Skeletal muscle tissue (tissue), 4 donors: Measurements from ENCODE around the gene ZNF195. TPM values are rescaled to one million over a fixed set of nuclear protein-coding genes. Genes with fewer than 3 reads are reported as not detected.
"Not testable (repeated sequence)": the region's sequence is repeated elsewhere in the genome, so short reads cannot be mapped to it uniquely, and the experiment has no call there.

ENCODE experiments used
- H3K27ac ChIP-seq: one replicate; pipeline ENCODE4 v1.7.0; 2013; ENCODE audit warnings: mild to moderate bottlenecking, low read depth, low read length, inconsistent platforms
- H3K27me3 ChIP-seq, 3 donors: one replicate each; pipeline ENCODE4 v1.7.0; 2013; ENCODE audit warnings: low read length in 3 of 3; ENCODE audit not compliant: control insufficient read depth in 3 of 3, insufficient read depth in 3 of 3
- H3K36me3 ChIP-seq, 3 donors: one replicate each; pipeline ENCODE4 v1.7.0; 2013; ENCODE audit warnings: low read length in 3 of 3; ENCODE audit not compliant: control insufficient read depth in 3 of 3, insufficient read depth in 3 of 3
- H3K4me1 ChIP-seq, 3 donors: one replicate each; pipeline ENCODE4 v1.7.0; 2013; ENCODE audit warnings: low read length in 3 of 3, mild to moderate bottlenecking in 3 of 3; ENCODE audit not compliant: control insufficient read depth in 3 of 3, insufficient read depth in 3 of 3
- H3K4me3 ChIP-seq, 3 donors: one replicate each; pipeline ENCODE4 v1.7.0; 2013; ENCODE audit warnings: low read length in 3 of 3
- H3K9ac ChIP-seq, 3 donors: one replicate each; pipeline ENCODE4 v1.7.0; 2013; ENCODE audit warnings: low read length in 3 of 3, mild to moderate bottlenecking in 3 of 3, moderate library complexity in 2 of 3, low read depth in 1 of 3
- H3K9me3 ChIP-seq, 3 donors: one replicate each; pipeline ENCODE4 v1.7.0; 2013; ENCODE audit warnings: low read length in 3 of 3; ENCODE audit not compliant: control insufficient read depth in 3 of 3
- total RNA-seq: library from RNA; depleted of rRNA; stranded (reverse); fragments of >200 nt; gene quantifications from one replicate; pipeline ENCODE4 v1.2.3, GENCODE V29; 2014
- donor health status: Osteomylitis.

Gene ZNF195
- total RNA-seq, 1 donor from 2014 or later: 9.4 TPM

DNA sequence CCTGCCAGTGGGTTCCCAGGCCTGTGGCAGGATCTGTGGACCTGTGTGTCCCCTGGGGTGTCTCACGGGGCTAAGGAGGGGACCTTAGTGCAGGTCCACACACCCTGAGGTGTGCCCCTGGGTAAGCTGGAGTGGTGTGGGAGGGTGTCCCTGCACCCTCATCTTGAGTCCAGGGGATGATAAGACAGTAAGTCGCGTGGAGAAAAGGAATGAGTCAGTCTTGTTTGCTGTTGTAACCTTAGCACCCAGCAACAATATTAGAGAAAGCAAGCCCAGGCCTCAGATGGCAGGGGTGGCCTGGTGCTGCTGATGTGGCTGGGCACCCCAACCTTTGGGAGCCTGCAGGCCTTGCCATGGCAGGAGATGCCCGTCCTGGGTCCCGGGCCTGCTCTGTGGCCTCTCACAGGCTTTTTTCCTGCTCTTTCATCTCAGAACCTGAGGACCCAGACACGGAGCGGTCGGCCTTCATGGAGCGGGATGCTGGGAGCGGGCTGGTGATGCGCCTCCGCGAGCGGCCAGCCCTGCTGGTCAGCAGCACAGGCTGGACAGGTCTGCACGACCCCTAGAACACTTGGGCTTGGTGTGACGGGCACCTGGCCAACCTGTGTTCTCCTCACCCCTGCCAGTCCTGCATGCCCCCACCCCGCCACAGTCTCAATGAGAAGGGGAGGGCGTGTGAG is 23.4 kb upstream of the ZNF195 start:
- H3K9me3 ChIP-seq, H3K4me3 ChIP-seq, H3K36me3 ChIP-seq, H3K27me3 ChIP-seq, H3K4me1 ChIP-seq, H3K9ac ChIP-seq, H3K27ac ChIP-seq: not testable (repeated sequence)

DNA sequence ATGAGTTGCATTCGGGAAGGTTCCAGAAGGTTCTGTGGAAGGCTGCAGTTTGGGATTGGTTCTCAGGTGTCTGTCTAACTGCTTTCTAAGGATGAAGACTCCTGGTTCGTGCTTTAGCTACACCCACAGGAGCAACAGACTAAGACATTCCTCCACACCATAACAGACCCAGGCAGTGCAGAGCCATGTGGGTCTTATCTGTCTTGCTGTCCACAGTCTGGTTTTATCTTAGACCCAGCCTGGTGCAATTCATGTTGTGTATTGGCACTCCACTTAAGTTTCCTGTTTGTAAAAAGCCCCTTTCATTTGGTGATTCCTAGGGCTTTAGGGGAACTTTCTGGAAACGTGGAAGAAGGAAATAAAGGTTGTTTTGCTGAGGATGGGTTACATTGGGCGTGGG is 22.1 kb upstream of the ZNF195 start:
- not testable (repeated sequence) for H3K9me3 ChIP-seq, H3K27ac ChIP-seq, H3K4me1 ChIP-seq, H3K4me3 ChIP-seq, H3K27me3 ChIP-seq, H3K9ac ChIP-seq, H3K36me3 ChIP-seq

DNA sequence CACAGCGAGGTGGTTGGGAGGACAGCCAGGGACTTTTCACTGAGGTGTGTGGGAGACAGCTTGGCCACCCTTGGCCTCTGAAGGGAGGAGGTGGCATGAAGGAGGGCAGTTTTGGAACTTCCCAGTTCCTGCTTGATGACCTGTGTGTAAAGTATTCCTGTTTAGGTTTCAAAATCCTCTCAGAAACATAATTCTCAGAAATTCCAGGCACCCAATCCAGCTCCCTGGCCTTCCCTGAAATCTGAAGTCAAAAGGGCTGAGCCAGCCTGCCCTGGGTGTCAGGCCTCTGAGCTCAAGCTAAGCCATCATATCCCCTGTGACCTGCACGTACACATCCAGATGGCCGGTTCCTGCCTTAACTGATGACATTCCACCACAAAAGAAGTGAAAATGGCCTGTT is 19.6 kb upstream of the ZNF195 start:
- H3K27ac ChIP-seq, H3K27me3 ChIP-seq, H3K4me3 ChIP-seq, H3K9me3 ChIP-seq, H3K36me3 ChIP-seq, H3K4me1 ChIP-seq, H3K9ac ChIP-seq: not testable (repeated sequence)

DNA sequence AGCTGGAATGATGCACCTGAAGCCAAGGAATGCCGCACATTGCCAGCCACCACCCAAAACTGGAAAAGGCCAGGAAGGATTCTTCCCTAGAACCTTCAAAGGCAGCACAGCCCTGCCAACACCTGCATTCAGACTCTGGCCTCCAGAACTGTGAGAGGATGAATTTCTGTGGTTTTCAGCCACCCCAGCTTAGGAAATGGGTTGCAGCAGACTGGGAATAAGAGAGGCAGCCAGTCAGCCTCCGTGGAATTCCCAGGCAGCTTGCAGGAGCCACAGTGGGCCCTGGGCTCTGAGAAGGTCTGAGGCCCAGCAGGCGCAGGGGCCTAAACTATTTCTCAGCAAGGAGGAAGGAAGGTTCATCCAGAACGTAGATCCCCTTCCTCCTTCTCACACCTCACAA is 19.2 kb upstream of the ZNF195 start:
- H3K4me3 ChIP-seq, H3K36me3 ChIP-seq, H3K27me3 ChIP-seq, H3K27ac ChIP-seq, H3K9ac ChIP-seq, H3K9me3 ChIP-seq, H3K4me1 ChIP-seq: not testable (repeated sequence)

DNA sequence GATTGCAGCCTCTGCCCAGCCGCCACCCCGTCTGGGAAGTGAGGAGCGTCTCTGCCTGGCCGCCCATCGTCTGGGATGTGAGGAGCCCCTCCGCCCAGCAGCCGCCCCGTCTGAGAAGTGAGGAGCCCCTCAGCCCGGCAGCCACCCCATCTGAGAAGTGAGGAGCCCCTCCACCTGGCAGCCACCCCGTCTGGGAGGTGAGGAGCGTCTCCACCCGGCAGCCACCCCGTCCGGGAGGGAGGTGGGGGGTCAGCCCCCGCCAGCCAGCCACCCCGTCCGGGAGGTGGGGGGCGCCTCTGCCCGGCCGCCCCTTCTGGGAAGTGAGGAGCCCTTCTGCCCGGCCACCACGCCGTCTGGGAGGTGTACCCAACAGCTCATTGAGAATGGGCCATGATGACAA is 18.3 kb upstream of the ZNF195 start:
- H3K4me1 ChIP-seq, H3K4me3 ChIP-seq, H3K27ac ChIP-seq, H3K27me3 ChIP-seq, H3K9ac ChIP-seq, H3K9me3 ChIP-seq, H3K36me3 ChIP-seq: not testable (repeated sequence)

DNA sequence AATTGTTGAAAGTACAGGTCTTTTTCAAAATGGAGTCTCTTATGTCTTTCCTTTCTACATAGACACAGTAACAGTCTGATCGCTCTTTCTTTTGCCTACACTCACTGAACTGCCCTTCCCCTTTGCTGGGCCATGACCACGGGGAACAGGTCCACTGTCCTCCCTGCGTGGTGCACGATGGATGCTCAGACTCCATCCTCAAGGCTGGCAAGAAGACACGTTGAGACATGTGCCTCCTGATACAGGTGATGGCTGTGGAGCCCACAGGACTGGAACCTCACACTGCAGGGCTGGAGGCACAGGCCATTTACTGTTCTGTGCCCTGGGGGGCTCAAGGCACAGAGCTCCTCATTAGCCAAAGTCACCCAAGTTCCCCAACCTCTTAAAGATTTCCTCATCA is 16.5 kb upstream of the ZNF195 start:
- not testable (repeated sequence) for H3K9me3 ChIP-seq, H3K36me3 ChIP-seq

DNA sequence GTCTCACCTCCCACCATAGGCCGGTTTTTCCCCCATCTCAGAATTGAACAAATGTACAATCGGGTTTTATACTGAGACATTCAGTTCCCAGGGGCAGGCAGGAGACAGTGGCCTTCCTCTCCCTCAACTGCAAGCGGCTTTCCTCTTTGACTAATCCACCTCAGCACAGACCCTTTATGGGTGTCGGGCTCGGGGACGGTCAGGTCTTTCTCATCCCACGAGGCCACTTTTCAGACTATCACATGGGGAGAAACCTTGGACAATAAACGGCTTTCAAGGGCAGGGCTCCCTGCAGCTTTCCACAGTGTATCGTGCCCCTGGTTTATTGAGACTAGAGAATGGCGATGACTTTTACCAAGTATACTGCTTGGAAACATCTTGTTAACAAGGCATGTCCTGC is 16.0 kb upstream of the ZNF195 start:
- H3K4me3 ChIP-seq, H3K27ac ChIP-seq, H3K9me3 ChIP-seq, H3K4me1 ChIP-seq, H3K27me3 ChIP-seq, H3K36me3 ChIP-seq, H3K9ac ChIP-seq: not testable (repeated sequence)

More for the DNA sequence above, 16.5 kb upstream of the ZNF195 start:
- H3K27me3 ChIP-seq, H3K9ac ChIP-seq, H3K4me1 ChIP-seq, H3K27ac ChIP-seq, H3K4me3 ChIP-seq: not testable (repeated sequence)

DNA sequence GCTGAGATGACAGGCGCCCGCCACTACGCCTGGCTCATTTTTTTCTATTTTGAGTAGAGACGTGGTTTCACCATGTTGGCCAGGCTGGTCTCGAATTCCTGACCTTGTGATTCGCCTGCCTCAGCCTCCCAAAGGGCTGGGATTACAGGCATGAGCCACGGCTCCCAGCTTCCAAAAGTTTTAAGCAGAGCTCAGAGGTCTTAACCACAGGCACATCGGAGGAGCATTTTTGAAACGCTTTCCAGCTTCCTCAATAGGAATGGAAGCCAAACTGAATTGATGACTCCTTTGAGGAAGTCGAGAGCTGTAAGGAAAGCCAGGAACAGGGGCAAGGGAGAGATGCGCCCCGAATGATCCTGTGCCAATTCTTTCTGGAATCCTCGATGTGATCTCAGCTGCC is 14.5 kb upstream of the ZNF195 start:
- H3K9me3 ChIP-seq, H3K27ac ChIP-seq, H3K4me1 ChIP-seq, H3K9ac ChIP-seq, H3K4me3 ChIP-seq, H3K27me3 ChIP-seq, H3K36me3 ChIP-seq: not testable (repeated sequence)

DNA sequence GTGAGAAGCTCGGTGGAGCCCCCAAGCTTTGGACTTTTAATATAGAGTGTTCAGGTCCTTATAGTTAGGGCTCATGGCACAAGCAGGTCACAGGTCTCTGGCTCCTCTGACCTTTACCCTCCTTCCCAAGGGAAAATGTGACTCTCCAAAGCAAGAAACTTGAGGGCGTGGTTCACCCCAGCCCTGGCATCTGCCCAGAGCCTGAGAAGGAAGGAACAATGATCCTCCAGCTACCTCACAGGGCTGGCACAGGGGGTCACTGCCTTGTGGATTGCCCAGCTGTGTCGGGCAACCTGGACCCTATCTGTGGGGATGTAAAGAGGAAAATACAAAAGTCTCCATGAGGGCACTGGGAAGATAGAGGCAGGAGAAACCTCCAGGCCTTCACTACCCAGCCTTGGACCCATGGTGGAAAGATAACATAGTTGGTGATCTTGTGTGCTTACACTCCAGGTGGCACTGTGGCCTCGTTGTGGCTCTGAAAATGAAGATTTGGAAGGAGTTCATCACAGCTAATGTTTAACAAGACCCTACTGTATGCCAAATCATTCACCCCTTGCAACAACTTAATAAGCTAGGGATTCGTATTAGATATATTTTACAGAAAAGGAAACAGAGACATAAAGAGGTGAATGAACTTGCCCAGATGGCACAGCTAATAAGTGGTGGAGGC is 3.8 kb upstream of the ZNF195 start:
- Histone ChIP-seq H3K36me3 (peaks cover 0 to 5% (median 2%) of the 10 kb centered on the region in 3 donors), H3K4me3 (no peak overlapping the region), H3K9me3 (no peaks in the 10 kb centered on the region), H3K27me3 (no peaks in the 10 kb centered on the region), H3K9ac (no peak overlapping the region), H3K27ac (no peak overlapping the region), H3K4me1 (peaks cover 5 to 15% (median 7%) of the 10 kb centered on the region in 3 donors)

DNA sequence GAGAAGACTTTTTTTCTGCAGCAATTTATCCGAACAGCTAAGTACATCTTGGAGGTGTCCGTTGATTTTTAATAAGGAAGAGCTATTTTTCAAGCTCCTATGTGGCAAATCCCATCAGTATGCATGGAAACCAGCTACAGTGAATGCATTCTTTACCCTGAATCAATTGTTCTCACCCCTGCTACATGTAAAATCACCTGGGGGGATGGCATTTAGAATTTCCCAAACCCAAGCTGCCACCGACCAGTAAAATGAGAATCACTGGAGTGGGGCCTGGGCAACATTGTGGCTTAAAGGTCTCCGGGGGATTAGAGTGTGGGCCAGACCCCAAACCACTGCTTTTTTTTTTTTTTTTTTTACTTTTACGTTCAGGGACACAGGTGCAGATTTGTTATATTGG is 2.8 kb upstream of the ZNF195 start:
- Histone ChIP-seq H3K4me3 (no peak overlapping the region), H3K9ac (no peak overlapping the region), H3K27ac (no peak overlapping the region), H3K27me3 (no peaks in the 10 kb centered on the region), H3K4me1 (peaks cover 11 to 19% (median 16%) of the 10 kb centered on the region in 3 donors), H3K9me3 (no peaks in the 10 kb centered on the region), H3K36me3 (peaks cover 0 to 5% (median 2%) of the 10 kb centered on the region in 3 donors)
